ENCODE measurements around the gene NEB.

Gene NEB, protein sequence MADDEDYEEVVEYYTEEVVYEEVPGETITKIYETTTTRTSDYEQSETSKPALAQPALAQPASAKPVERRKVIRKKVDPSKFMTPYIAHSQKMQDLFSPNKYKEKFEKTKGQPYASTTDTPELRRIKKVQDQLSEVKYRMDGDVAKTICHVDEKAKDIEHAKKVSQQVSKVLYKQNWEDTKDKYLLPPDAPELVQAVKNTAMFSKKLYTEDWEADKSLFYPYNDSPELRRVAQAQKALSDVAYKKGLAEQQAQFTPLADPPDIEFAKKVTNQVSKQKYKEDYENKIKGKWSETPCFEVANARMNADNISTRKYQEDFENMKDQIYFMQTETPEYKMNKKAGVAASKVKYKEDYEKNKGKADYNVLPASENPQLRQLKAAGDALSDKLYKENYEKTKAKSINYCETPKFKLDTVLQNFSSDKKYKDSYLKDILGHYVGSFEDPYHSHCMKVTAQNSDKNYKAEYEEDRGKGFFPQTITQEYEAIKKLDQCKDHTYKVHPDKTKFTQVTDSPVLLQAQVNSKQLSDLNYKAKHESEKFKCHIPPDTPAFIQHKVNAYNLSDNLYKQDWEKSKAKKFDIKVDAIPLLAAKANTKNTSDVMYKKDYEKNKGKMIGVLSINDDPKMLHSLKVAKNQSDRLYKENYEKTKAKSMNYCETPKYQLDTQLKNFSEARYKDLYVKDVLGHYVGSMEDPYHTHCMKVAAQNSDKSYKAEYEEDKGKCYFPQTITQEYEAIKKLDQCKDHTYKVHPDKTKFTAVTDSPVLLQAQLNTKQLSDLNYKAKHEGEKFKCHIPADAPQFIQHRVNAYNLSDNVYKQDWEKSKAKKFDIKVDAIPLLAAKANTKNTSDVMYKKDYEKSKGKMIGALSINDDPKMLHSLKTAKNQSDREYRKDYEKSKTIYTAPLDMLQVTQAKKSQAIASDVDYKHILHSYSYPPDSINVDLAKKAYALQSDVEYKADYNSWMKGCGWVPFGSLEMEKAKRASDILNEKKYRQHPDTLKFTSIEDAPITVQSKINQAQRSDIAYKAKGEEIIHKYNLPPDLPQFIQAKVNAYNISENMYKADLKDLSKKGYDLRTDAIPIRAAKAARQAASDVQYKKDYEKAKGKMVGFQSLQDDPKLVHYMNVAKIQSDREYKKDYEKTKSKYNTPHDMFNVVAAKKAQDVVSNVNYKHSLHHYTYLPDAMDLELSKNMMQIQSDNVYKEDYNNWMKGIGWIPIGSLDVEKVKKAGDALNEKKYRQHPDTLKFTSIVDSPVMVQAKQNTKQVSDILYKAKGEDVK (N-terminal part only)

DNA sequence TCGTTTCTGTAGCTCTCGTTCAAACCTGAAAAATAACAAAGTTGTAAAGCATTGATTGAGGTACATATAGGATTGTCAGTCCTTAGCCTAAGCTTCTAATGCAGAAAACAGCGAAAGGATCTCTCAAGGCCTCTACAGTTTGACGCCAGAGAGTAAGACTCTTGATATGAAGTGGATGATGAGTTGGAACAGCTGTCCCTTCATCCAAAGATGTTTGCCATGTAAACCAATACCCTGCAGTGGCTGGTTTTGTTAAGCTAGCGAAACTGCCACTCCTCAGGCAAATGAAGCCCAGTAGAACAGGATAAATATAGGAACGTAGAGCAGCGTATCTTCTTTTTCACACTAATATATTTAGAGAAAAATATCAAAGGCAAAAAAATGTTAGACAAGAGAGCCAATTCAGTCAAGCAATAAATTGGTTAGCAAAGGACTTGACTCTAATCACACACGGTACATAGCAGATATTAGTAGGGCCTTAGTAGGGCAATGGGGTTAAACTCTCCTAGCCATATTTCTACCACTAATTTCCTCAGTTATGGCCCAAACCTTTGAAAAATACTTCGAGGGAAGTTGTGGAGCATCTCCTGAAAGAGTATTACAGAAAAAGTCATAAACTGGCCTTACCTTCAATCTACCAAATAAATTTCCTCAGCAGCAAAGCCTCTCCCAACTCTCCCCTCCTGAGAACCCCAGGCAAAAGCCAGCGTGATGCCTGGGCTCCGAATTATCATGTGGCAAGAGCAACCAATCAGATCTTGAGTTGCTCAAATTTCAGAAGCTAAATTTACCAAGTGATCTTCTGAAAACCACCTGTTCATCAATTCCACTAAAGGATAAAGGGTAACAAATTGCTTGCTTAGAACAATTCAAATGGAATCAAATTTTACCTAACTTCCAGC, at the start of gene NEB:
Gene NEB (minus strand): TSS at position 706 of the 902 bp plus-strand sequence. CDS start 1,320 bp downstream, outside the sequence.
- DNase-seq (ENCODE audit: low read depth), result no peak

DNA sequence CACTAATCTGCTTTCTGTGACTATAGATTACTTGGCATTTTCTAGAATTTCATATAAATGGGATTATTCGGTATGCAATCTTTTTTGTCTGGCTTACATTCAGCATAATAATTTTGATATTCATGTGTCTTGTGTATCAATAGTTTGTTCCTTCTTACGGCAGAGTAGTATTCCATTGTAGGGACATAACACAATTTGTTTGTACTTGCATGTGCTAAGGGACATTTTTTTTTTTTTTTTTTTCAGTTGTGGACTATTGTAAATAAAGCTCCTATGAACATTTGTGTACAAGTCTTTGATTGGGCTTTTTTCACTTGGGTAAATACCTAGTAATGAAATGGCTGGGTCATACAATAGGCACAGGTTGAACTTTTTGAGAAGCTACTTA, 48.9 kb upstream of the NEB start:
- DNase-seq (ENCODE audit: low read depth), result no peak

DNA sequence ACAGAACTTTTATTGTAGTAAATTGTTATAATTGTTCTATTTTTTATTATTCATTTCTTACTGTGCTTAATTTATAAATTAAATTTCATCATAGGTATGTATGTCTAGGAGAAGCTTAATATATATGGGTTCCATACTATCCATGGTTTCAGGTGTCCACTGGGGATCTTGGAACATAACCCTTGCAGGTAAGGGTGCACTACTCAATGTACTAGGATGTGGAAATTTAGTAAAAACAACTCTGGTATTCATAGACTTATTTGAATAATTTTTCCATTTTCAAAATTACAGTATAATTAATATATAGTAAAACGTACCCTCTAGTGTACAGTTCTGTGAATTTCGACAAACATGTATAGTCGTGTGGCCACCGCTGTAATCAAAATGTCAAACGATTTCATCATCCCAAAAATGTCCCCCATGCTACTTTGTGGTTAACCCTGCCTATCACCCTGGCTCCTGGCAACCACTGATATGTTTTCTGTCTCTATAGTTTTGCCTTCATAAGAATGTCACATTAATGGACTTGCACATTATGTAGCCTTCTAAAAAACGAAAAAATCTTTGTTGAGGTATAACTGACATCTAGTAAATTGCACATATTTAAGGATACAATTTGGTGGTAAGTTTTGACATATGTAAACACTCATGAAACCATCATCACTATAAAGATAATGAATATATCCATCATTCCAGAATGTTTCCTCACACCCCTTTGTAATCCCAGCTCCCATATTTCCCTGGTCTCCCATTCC, 48.3 kb upstream of the NEB start:
- no peak for DNase-seq (ENCODE audit: low read depth)

DNA sequence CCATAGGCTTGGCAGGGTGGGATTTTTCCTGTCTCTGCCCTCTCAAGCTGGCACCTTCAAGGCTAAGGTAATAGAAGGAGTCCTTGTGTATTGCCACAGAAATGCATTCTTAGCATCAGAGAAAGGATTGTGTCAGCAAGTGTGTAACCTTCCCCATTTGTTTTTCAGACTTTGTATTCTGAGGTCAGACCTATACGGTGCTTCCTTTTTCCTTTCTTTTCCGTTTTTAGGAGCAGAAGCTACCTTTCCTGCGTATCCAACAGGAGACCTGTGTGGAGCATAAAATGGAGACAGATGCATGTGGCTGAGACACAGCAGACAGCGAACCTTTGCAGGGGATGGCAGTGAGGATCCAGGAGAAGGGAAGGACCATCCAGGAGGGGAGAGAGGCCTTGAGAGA, 47.4 kb upstream of the NEB start:
- DNase-seq (ENCODE audit: low read depth), result no peak

DNA sequence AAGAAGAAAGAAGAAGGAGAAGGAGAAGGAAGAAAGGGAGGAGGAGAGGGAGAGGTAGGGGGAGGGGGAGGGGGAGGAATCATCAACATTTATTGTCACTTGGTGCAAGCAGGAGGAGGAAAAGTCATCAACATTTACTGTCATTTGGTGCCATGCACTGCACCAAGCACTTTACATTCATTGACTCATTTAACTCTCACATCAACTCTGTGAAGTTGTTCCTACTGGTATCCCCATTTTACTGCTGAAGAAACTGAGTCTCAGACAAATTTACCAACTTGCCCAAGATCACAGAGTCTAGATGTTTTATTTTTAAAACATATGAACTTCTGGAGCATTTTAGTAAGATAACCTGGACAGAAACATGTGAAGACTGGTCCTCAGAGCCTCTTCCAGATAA, 46.7 kb upstream of the NEB start:
- no peak for DNase-seq (ENCODE audit: low read depth)

DNA sequence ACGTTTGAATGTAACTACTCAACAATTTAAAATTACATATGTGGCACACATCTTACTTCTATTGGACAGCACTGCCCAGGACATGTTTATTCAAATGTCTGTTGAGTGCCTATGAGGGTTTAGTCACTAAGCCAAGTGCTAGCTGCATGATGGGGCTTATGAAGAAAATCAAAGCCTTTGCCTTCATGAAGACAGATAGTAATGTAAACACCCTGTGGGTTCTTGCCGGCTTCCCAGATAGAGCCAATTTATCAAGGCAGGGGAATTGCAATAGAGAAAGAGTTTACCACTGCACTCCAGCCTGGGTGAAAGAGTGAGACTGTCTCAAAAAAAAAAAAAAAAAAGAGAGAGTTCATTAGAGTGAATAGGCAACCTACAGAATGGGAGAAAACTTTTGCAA, 43.7 kb upstream of the NEB start:
- DNase-seq (ENCODE audit: low read depth), result no peak

DNA sequence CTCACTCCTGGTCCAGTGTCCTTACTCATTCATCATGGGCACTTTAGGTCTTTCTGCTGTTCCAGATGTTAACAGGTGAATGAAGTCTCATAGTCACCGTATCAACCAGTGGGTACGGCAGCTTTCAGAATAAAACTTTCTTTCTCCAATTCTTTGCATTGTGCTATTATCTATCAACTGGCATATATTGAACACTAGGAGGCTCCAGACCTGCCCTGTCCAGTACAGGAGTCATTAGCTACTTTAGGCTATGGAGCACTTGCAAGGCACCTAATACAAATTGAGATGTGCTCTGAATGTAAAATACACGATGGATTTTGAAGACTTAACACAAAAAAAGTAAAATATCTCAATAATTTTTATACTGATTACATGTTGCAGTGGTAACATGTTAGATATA, 43.2 kb upstream of the NEB start:
- DNase-seq (ENCODE audit: low read depth), result no peak

DNA sequence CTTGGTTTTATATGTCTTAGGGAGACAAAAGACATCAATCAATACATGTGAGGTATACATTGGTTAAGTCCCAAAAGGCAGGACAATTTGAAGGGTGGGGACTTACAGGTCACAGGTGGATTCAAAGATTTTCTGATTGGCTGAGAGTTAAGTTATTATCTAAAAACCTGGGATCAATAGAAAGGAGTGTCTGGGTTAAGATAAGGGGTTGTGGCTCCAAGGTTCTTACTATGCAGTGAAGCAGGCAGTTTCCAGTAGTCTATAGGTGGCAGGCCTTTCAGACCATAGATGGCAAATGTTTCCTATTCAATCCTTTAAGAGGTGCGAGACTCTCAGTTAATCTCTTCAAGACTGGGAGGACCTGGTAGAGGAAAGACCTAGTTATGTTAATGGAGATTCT, 42.1 kb upstream of the NEB start:
- no peak for DNase-seq (ENCODE audit: low read depth)

DNA sequence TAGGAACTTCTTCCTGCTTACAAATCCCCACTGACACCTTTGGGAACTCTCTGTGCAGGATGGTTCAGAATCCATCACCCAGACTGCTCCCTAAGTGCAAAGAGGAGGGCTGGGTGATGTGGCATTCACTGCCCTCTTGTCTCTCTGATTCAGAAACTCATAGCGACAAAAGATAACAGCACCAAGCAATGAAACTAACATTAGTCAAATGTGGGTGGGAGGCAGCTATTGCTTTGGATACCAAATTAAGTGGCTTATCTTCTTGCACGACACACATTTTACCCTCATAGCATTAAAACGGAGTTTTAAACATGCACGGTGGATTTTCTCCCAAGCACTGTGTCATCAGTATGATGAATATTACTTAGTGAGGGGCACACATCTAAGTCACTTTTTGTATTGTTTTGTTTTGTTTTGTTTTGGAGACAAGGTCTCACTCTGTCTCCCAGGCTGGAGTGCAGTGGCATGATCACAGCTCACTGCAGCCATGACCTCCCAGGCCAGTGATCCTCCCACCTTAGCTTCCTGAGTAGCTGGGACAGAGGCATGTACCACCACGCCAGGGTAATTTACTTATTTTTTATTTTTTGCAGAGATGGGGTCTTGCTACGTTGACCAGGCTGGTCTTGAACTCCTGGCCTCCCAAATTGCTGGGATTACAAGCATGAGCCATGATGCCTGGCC, 40.9 kb upstream of the NEB start:
- DNase-seq (ENCODE audit: low read depth), result no peak

DNA sequence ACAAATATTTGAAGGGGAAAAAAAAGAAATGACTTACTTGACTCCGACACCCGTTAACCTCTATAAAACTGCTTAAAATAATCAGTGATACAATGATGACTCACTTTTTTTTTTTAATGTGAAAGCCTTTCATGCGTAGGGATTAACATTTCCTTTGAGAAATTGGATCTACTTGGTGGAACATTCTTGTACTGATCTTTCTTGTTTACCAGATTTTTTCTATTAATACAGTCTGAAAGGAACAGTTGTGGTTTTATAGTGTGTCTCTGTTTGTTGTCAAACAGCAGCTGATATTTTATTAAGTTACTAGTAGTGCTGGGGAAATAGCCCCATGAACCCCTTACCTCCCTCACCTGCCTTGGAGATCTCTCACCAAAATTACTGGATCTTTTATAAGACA, 40.2 kb upstream of the NEB start:
- no peak for DNase-seq (ENCODE audit: low read depth)

DNA sequence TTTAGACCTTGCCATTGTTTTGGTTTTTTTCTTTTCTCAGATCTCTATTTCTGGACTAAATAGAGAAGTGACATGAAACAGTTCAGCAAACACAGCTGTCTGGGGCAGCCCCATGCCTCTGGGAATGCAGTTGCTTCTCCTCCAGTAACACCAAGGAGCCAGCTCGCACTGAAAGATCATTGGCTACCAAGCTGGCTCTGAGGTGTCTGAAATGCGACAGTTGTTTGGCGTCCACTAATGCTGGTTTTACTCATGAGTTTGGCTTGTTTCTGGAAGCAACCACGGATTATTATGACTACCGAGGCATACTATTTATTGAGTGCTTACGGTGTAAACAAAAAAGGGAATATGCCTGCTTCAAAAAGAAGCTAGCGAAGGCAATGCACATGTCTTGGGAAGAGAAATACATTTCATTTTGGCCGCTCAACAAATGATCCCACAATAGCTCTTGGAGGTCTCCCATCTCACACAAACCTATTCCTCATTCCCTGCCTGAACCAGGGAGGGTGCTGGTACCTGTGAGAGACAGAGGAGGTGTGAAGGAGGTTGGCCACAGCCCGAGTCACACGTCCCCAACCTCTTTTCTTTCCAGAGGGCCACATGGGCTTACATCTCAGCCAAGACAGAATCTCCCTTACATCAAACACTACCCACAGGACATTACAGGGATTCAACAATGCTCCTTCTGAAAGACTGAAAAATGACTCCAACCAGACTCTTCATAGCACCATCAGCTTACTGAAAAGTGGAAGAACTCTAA, 37.5 kb upstream of the NEB start:
- DNase-seq (ENCODE audit: low read depth), result no peak

DNA sequence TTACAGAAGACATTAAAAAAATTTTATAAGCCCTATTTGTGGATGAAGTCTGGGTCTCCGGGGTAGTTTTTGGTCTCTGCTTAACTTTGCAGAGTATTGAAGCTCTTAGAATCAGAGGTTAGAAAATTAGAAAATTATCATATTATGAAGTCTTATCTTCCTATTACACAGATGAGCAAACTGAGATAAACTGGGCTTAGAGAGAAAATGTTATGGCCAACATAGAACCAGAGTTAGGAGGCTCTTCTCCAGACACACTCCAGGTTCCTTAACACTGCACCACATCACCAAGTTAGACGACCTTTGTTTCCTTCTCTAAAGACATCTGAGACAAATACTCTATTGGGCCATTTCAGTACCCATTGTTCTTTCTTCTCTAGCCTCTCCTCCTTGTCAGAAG, 36.7 kb upstream of the NEB start:
- DNase-seq (ENCODE audit: low read depth), result no peak

DNA sequence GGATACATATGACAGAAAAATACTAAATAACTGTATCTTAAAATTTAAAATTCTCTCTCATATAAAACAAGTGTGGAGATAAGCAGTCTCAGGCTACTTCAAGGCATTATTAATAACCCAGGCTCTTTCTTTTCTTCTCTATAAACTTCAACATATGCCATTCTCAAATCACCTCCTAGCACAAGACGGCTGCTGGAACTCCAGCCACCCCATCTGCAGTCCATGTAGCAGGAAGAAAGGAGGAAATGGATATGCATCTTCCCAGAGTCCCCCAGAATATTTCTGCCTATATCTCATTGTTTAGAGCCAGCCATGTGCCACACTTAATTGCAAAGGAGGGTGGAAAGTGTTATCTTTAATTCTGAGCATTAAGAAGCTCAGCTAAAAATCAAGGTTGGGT, 35.3 kb upstream of the NEB start:
- no peak for DNase-seq (ENCODE audit: low read depth)

DNA sequence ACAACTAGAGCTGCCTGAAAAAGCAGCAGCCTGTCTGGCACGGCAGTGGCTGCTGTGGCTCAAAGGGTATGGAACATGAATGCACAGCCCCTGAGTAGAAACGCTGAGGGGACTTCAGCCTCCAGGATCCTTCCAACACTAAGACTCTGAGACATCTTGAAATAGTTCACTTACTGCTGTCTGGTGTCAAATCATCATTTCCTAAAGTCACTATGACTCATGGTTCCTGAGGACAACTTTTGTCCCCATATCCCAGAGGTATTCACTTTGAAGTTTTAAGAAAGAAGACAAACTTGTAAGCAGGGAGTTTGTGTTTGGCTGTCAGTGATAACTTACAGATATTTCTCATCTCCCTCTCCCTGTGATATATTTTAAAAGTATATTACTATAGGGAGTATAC, 33.3 kb upstream of the NEB start:
- DNase-seq (ENCODE audit: low read depth), result no peak

DNA sequence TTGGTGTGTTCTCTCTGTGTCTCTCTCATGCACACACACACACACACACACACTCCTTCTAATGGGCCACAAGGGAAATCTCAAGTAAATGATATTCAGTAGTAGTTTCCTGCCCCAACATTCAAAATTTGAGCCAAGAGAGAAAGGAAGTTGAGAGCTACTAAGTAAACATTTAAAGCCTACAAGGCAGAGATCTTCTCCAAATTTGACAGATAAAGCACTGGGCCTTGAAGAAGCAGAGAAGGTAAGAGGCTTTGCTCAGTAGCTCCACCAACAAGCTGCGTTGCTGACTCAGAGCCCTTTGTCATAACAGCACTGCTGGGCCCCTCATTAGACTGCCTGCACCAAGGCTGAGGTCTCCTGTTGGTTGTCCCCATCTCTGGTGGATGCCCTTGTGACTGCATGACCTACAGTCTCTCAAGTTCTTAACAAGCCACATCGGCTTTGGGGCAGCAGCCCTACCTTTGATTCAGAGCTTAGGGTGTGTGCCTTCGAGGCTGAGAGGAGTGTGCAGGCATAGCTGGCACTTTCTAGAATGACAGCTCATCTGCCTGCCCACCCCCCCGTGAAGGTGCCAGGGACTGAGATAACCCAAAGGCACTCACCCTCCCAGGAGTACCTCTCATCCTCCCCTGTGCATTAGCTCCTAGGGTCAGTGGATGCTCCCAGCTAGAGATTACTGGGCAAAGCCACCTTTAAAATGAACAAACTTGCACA, 32.3 kb upstream of the NEB start:
- DNase-seq (ENCODE audit: low read depth), result no peak

DNA sequence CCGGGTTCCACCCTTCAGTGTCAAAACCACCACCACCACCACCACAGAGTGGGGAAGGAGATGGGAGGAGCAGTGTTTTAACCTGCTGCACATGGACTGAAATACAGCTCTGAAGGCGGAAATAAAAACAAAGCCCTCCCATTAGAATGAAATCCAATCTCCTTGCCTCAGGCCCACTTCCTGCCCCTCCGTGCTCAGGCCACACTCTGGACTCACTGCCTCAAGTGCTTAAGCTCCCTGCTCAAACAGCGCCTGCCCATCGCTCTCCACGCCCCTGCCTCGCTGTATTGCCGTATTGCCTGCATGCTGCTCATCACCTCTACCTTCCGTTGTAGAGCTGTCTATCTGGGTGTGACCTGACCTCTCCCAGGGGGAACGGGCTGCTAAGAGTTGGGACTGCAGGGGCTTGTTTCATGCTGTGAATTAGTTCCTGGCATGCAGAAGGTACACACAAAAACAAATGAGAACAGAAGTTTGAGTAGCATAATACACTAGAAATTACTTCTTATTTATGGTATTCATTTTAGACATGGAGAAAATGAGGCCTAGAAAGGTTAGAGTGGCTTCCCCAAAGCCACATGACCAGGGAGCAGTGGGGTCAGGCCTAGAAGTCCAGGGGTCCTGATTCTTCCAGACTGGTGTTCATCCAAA, 31.6 kb upstream of the NEB start:
- DNase-seq (ENCODE audit: low read depth), result no peak

DNA sequence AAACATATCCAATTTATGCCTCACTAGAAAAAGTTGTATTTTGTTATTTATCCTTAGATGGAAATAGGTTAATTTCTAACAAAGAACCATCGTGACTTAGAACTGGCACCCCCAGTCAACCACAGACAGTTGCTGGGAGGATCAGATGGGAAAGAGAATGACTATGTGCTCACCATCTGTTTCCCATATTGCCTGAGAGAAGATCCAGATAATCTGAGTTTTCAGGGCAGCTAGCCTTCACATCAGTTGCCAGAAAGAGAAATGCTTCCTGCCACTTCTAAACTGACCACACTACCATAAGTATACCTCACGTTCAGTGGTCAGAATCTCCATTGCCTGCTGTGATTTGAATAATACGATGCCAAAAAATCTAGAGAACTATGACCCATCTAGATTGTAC, 28.4 kb upstream of the NEB start:
- DNase-seq (ENCODE audit: low read depth), result no peak

DNA sequence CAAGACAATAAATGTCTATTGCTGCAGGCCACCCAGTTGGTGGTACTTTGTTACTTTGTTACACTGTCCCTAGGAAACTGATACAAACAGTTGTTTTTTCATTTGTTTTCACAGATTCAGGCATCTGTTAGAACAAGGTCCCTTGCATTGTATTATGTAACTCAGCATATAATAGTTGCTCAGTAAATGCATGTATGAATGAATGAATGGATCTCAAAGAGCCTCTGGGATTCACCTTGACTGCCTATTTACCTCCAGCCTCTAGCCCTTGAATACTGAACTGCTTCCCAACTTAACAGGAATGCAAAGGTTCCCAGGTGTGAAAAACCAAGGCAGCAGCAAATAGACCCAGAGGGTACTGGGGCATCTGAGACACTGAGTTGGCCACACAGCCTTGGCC, 27.4 kb upstream of the NEB start:
- no peak for DNase-seq (ENCODE audit: low read depth)
